ENCODE data around the gene SRPK2.
"Not testable (repeated sequence)": the region's sequence is repeated elsewhere in the genome, so short reads cannot be mapped to it uniquely, and the experiment has no call there.

The SRPK2 gene

DNA sequence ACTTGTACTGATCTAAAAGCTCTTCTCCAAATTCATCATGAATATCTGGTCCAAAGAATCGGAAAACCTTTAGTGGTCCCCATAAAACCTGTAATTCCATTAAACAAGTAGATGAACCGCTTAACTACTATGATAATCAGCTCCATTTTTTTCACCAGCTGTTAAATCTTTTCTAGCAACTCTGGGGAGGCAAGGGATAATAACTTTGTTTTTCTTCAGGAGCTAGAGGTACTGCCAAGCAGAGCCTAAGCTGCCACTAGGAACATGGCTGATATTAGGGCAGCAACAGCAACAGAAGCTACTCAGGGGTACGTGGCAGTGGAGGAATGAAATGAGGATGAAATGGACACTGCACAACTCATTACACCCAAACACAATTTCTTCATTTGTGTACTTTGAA is 138.0 kb downstream of the SRPK2 start:
- Histone ChIP-seq H3K27me3 (ENCODE audit: low read depth, low read length) (no peaks in the 10 kb centered on the region), H3K27ac (ENCODE audit: low read length) (no peak overlapping the region), H3K36me3 (ENCODE audit: control insufficient read depth in 1 of 2, insufficient read depth in 2 of 2, low read length in 2 of 2) (no peaks in the 10 kb centered on the region), H3K4me3 (ENCODE audit: low read depth in 1 of 2, low read length in 2 of 2) (no peak overlapping the region), H3K9me3 (ENCODE audit: control insufficient read depth in 1 of 2, low read length in 2 of 2) (no peaks in the 10 kb centered on the region), H3K4me1 (ENCODE audit: control insufficient read depth in 1 of 2, insufficient read depth in 2 of 2, low read length in 2 of 2) (peaks cover 0 to 23% of the 10 kb centered on the region in 2 donors)

DNA sequence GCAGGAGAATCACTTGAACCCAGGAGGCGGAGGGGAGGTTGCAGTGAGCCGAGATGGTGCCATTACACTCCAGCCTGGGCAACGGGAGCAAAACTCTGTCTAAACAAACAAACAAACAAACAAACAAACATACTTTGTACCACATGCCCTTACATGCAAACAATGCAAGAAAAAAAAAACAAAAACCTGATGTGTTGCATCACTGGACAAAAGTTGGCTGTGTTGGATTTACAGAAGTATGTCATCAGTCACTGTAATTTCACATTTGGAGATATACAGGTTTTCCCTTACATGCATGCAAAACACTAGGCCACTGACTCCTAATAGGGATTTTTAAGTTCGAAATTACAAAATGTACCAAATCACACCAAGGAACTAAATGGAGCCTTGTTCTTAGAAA is 138.5 kb downstream of the SRPK2 start:
- Histone ChIP-seq H3K4me3 (ENCODE audit: low read depth in 1 of 2, low read length in 2 of 2) (no peak overlapping the region), H3K9me3 (ENCODE audit: control insufficient read depth in 1 of 2, low read length in 2 of 2) (no peaks in the 10 kb centered on the region), H3K27ac (ENCODE audit: low read length) (no peak overlapping the region), H3K36me3 (ENCODE audit: control insufficient read depth in 1 of 2, insufficient read depth in 2 of 2, low read length in 2 of 2) (no peaks in the 10 kb centered on the region), H3K27me3 (ENCODE audit: low read depth, low read length) (no peaks in the 10 kb centered on the region), H3K4me1 (ENCODE audit: control insufficient read depth in 1 of 2, insufficient read depth in 2 of 2, low read length in 2 of 2) (peaks cover 0 to 28% of the 10 kb centered on the region in 2 donors)

DNA sequence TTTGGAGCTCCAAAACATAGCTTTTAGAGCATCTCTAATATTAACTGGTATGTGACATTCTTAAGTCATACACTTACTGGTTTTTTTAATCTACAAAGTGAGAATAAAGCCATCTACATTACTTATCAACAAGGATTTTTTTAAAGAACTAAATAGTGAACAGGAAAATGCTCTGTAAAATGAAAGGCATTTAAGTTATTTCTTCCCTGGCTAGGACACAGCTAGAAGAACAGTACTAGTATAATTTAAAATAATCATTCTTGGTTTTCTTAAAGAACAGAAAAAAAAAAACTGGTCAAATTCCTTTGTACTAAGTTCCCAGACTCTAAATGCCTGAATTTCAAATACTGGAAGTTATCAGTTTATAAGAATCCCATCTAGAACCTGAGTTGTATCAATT is 139.5 kb downstream of the SRPK2 start:
- H3K27ac ChIP-seq (ENCODE audit: low read length), result no peak overlapping the region
- peaks cover 0 to 29% of the 10 kb centered on the region in 2 donors for H3K4me1 ChIP-seq (ENCODE audit: control insufficient read depth in 1 of 2, insufficient read depth in 2 of 2, low read length in 2 of 2)
- H3K36me3 ChIP-seq (ENCODE audit: control insufficient read depth in 1 of 2, insufficient read depth in 2 of 2, low read length in 2 of 2), result no peaks in the 10 kb centered on the region

DNA sequence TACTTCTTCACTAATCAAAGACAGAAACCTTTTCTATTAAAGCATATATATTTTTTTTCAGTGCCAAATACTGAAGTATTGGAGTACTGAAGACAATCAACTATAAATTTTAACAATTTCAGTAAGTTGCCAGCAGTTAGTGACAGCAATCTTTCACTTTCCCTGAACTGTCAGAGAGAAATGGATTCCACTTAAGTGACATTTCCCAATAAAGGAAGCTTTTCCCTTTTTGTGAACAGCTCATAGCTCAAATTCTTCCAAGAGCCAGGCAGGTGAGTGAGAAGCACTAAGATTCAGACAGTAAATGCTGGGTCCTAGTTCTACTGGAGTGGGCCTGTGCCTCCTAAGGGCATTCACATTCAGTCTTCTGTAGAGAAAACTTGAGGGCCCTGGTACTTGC is 142.0 kb downstream of the SRPK2 start:
- Histone ChIP-seq H3K9me3 (ENCODE audit: control insufficient read depth in 1 of 2, low read length in 2 of 2) (no peaks in the 10 kb centered on the region), H3K27me3 (ENCODE audit: low read depth, low read length) (no peaks in the 10 kb centered on the region), H3K27ac (ENCODE audit: low read length) (no peak overlapping the region), H3K4me3 (ENCODE audit: low read depth in 1 of 2, low read length in 2 of 2) (no peak overlapping the region), H3K36me3 (ENCODE audit: control insufficient read depth in 1 of 2, insufficient read depth in 2 of 2, low read length in 2 of 2) (no peaks in the 10 kb centered on the region), H3K4me1 (ENCODE audit: control insufficient read depth in 1 of 2, insufficient read depth in 2 of 2, low read length in 2 of 2) (peaks cover 0 to 31% of the 10 kb centered on the region in 2 donors)

More for the DNA sequence above, 139.5 kb downstream of the SRPK2 start:
- H3K4me3 ChIP-seq (ENCODE audit: low read depth in 1 of 2, low read length in 2 of 2), result no peak overlapping the region
- no peaks in the 10 kb centered on the region for H3K27me3 ChIP-seq (ENCODE audit: low read depth, low read length)
- H3K9me3 ChIP-seq (ENCODE audit: control insufficient read depth in 1 of 2, low read length in 2 of 2), result no peaks in the 10 kb centered on the region

DNA sequence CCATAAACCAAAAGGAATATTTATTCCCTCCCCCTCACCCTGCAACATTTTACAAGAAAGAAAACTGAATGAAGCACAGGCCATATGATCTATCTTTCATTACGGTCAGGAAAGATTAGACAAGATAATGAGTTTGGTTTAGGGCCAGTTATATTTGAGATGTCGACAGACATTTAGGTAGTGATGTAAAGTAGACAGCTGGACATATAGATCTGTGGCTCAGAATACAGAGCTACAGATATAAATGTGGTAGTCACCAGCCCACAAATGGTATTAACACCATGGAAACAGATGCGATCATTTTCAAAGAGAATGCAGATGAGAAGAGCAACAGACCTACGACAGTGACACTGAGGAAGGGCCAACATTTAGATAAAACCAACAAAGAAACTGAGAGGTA is 142.5 kb downstream of the SRPK2 start:
- Histone ChIP-seq H3K4me1 (ENCODE audit: control insufficient read depth in 1 of 2, insufficient read depth in 2 of 2, low read length in 2 of 2) (peaks cover 0 to 31% of the 10 kb centered on the region in 2 donors), H3K27ac (ENCODE audit: low read length) (no peak overlapping the region), H3K27me3 (ENCODE audit: low read depth, low read length) (no peaks in the 10 kb centered on the region), H3K9me3 (ENCODE audit: control insufficient read depth in 1 of 2, low read length in 2 of 2) (no peaks in the 10 kb centered on the region), H3K36me3 (ENCODE audit: control insufficient read depth in 1 of 2, insufficient read depth in 2 of 2, low read length in 2 of 2) (no peaks in the 10 kb centered on the region), H3K4me3 (ENCODE audit: low read depth in 1 of 2, low read length in 2 of 2) (no peak overlapping the region)

DNA sequence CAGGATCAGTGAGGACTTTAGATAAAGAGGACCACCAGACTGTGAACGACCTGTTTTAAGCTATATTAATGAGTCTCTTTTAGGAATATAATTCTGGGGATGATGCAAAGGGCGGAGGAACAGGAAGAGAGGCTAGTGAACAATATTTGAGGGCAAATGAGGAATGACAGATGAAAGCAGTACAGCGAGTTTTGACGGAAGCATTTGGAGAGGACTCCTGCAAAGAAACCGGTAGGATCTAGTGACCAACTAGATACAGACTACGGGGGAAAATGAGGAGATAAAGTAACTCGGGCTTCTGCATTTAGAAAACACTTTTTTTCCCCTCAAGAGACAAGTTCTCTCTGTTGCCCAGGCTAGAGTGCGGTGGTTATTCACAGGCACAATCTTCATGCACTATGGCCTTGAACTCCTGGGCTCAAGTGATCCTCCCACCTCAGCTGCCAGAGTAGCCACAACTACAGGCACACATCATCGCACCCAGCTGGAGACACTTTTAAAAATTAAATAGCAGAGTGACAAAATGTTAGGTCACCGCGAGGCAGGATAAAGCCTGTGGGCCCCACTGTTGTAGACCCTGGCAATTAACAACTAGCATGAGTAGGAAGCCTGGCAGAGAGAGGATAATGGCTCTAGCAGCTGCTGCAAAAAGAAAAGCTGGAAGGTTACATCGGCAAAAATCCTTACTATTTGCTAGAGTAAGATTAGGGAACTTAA is 143.2 kb downstream of the SRPK2 start:
- no peaks in the 10 kb centered on the region for H3K27me3 ChIP-seq (ENCODE audit: low read depth, low read length)
- H3K27ac ChIP-seq (ENCODE audit: low read length), result no peak overlapping the region
- no peaks in the 10 kb centered on the region for H3K36me3 ChIP-seq (ENCODE audit: control insufficient read depth in 1 of 2, insufficient read depth in 2 of 2, low read length in 2 of 2)
- peaks cover 0 to 29% of the 10 kb centered on the region in 2 donors for H3K4me1 ChIP-seq (ENCODE audit: control insufficient read depth in 1 of 2, insufficient read depth in 2 of 2, low read length in 2 of 2)
- H3K4me3 ChIP-seq (ENCODE audit: low read depth in 1 of 2, low read length in 2 of 2), result no peak overlapping the region
- H3K9me3 ChIP-seq (ENCODE audit: control insufficient read depth in 1 of 2, low read length in 2 of 2), result no peaks in the 10 kb centered on the region

DNA sequence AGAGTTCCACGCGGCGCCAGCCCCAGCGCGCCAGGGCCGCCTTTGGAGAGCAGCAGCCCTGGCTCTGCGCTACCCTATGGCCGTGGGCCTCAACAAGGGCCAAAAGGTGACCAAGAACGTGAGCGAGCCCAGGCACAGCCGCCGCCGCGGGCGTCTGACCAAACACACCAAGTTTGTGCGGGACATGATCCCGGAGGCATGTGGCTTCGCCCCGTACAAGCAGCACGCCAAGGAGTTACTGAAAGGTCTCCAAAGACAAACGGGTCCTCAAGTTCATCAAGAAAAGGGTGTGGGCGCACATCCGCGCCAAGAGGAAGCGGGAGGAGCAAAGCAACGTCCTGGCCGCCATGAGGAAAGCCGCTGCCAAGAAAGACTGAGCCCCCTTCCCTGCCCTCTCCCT is 144.1 kb downstream of the SRPK2 start:
- H3K27me3 ChIP-seq (ENCODE audit: low read depth, low read length), result no peaks in the 10 kb centered on the region
- no peak overlapping the region for H3K4me3 ChIP-seq (ENCODE audit: low read depth in 1 of 2, low read length in 2 of 2)
- no peak overlapping the region for H3K27ac ChIP-seq (ENCODE audit: low read length)
- no peaks in the 10 kb centered on the region for H3K9me3 ChIP-seq (ENCODE audit: control insufficient read depth in 1 of 2, low read length in 2 of 2)
- no peaks in the 10 kb centered on the region for H3K36me3 ChIP-seq (ENCODE audit: control insufficient read depth in 1 of 2, insufficient read depth in 2 of 2, low read length in 2 of 2)
- H3K4me1 ChIP-seq (ENCODE audit: control insufficient read depth in 1 of 2, insufficient read depth in 2 of 2, low read length in 2 of 2), result peaks cover 0 to 25% of the 10 kb centered on the region in 2 donors

DNA sequence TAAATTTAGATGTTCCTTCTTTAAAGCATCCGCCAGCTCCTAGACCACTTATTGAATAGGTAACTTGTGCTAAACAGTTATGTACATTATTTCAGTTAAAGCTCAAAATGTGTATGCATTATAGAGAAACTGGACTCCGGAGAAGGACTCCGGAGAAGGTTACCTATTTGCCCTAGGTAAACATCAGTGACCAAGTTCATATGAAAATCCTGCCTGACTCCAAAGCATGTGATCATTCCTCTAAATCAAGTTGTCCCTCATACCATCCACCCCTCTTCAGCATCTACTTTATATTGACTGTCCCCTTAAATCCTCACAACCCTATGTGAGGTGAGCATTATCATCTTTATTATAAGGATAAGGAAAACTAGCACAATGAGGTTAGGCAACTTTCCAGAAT is 147.5 kb downstream of the SRPK2 start:
- no peaks in the 10 kb centered on the region for H3K27me3 ChIP-seq (ENCODE audit: low read depth, low read length)
- H3K36me3 ChIP-seq (ENCODE audit: control insufficient read depth in 1 of 2, insufficient read depth in 2 of 2, low read length in 2 of 2), result no peaks in the 10 kb centered on the region
- H3K4me1 ChIP-seq (ENCODE audit: control insufficient read depth in 1 of 2, insufficient read depth in 2 of 2, low read length in 2 of 2), result peaks cover 0 to 21% of the 10 kb centered on the region in 2 donors
- H3K27ac ChIP-seq (ENCODE audit: low read length), result no peak overlapping the region
- no peaks in the 10 kb centered on the region for H3K9me3 ChIP-seq (ENCODE audit: control insufficient read depth in 1 of 2, low read length in 2 of 2)
- no peak overlapping the region for H3K4me3 ChIP-seq (ENCODE audit: low read depth in 1 of 2, low read length in 2 of 2)

DNA sequence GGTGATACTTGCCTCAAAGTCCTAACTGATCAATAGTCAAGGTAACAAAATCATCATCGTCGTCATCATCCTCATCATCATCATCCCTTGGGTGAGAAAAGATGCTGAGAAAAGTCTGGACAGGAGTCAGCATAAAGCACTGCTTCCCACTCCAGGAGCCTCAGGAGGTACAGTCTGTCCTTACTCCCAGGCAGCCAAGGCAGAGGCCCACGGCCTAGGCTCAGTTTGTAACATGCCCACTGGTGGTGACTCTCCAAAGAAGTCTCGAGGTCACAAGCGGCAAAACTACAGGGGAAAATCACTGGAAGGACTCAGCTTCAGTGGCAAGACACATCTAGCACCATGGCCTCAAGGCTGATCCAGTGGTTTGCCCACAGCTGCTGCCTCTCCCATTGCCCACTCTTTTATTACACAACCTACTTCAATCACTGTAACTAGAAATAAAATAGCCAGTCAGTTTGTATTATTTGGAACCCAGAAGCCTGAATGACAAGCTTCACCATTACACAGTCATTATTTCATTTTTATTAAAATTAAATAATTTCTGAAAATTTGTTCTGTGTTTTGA is 150.4 kb downstream of the SRPK2 start:
- Histone ChIP-seq H3K27ac (ENCODE audit: low read length) (no peak overlapping the region), H3K27me3 (ENCODE audit: low read depth, low read length) (no peaks in the 10 kb centered on the region), H3K4me1 (ENCODE audit: control insufficient read depth in 1 of 2, insufficient read depth in 2 of 2, low read length in 2 of 2) (peaks cover 0 to 10% of the 10 kb centered on the region in 2 donors), H3K9me3 (ENCODE audit: control insufficient read depth in 1 of 2, low read length in 2 of 2) (no peaks in the 10 kb centered on the region), H3K36me3 (ENCODE audit: control insufficient read depth in 1 of 2, insufficient read depth in 2 of 2, low read length in 2 of 2) (no peaks in the 10 kb centered on the region), H3K4me3 (ENCODE audit: low read depth in 1 of 2, low read length in 2 of 2) (no peak overlapping the region)

DNA sequence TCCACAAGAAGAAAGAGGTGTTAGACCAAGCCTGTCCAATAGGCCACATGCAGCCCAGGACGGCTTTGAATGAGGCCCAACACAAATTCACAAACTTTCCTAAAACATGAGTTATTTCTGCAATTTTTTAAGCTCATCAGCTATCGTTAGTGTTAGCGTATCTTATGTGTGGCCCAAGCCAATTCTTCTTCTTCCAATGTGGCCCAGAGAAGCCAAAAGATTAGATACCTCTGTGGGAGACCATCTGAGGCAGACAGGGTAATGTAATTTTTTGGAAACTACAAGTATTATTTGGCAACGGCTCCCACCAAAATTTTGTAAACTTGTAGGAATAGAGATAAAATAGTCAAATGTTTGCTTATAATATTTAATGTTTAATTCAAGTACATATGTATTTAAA is 153.8 kb downstream of the SRPK2 start:
- Histone ChIP-seq H3K9me3 (ENCODE audit: control insufficient read depth in 1 of 2, low read length in 2 of 2) (no peaks in the 10 kb centered on the region), H3K4me3 (ENCODE audit: low read depth in 1 of 2, low read length in 2 of 2) (no peak overlapping the region), H3K27ac (ENCODE audit: low read length) (no peak overlapping the region), H3K27me3 (ENCODE audit: low read depth, low read length) (no peaks in the 10 kb centered on the region), H3K4me1 (ENCODE audit: control insufficient read depth in 1 of 2, insufficient read depth in 2 of 2, low read length in 2 of 2) (peaks cover 0 to 8% of the 10 kb centered on the region in 2 donors), H3K36me3 (ENCODE audit: control insufficient read depth in 1 of 2, insufficient read depth in 2 of 2, low read length in 2 of 2) (no peaks in the 10 kb centered on the region)

DNA sequence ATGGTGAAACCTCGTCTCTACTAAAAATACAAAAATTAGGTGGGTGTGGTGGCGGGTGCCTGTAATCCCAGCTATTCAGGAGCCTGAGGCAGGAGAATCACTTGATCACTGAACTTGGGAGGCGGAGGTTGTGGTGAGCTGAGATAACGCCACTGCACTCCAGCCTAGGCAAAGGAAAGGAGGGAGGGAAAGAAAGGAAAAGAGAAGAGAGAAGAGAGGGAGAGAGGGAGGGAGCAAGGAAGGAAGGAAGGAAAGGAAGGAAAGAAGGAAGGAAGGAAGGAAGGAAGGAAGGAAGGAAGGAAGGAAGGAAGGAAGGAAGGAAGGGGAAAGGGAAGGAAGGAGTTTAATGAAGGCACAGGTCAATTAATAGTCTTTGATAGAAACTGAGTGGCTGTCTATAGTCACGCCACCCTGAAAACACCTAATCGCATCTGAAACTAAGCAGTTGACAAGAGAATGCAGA is 155.9 kb downstream of the SRPK2 start:
- not testable (repeated sequence) for H3K9me3 ChIP-seq (ENCODE audit: control insufficient read depth in 1 of 2, low read length in 2 of 2); H3K27ac ChIP-seq (ENCODE audit: low read length); H3K4me3 ChIP-seq (ENCODE audit: low read depth in 1 of 2, low read length in 2 of 2); H3K4me1 ChIP-seq (ENCODE audit: control insufficient read depth in 1 of 2, insufficient read depth in 2 of 2, low read length in 2 of 2); H3K36me3 ChIP-seq (ENCODE audit: control insufficient read depth in 1 of 2, insufficient read depth in 2 of 2, low read length in 2 of 2); H3K27me3 ChIP-seq (ENCODE audit: low read depth, low read length)

DNA sequence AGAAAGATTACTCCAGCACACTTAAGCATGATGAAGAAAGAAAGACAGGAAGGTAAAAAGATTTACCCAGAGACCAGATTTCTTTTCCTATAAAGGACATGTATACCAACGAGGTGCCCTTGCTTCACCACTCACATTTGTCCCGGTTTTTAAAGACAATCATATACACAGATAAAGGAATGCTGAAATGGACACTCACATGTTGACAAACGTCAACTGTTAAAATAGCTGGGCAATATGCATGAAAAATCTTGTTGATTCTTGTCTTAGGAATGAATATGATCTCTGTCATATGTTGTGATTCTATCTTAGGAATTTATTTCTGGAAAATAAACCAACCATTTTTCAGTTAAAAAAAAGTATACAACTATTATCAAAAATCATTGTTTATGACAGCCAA is 158.2 kb downstream of the SRPK2 start:
- Histone ChIP-seq H3K9me3 (ENCODE audit: control insufficient read depth in 1 of 2, low read length in 2 of 2) (no peaks in the 10 kb centered on the region), H3K27me3 (ENCODE audit: low read depth, low read length) (no peaks in the 10 kb centered on the region), H3K27ac (ENCODE audit: low read length) (no peak overlapping the region), H3K36me3 (ENCODE audit: control insufficient read depth in 1 of 2, insufficient read depth in 2 of 2, low read length in 2 of 2) (no peaks in the 10 kb centered on the region), H3K4me1 (ENCODE audit: control insufficient read depth in 1 of 2, insufficient read depth in 2 of 2, low read length in 2 of 2) (peaks cover 0 to 3% of the 10 kb centered on the region in 2 donors), H3K4me3 (ENCODE audit: low read depth in 1 of 2, low read length in 2 of 2) (no peak overlapping the region)

Measured in muscle layer of duodenum (tissue), 2 donors.